Activated T-helper 1 cell treated with anti-CD3 and anti-CD28 coated beads, Interleukin-12 subunit alpha, Interleukin-12 subunit beta, Interleukin-2, Interleukin-4 antibody, amounts not matched to agents 30 ng/mL and 10 ng/mL and 1 ng/mL, durations not matched to agents 14 hours and 24 hours and 36 hours (primary cell): ENCODE data around the gene SHANK3. TPM values are rescaled to one million over a fixed set of nuclear protein-coding genes. Genes with fewer than 3 reads are reported as not detected.

ENCODE experiments used
- DNase-seq: peaks from one replicate; pipeline ENCODE4 v3.0.0; 2021; ENCODE audit warnings: low spot score
- H3K27ac Mint-ChIP-seq: one replicate; pipeline ENCODE4 v1.8.0; 2021; ENCODE audit warnings: mild to moderate bottlenecking, mixed read lengths
- H3K27me3 Mint-ChIP-seq: one replicate; pipeline ENCODE4 v1.8.0; 2022; ENCODE audit warnings: mild to moderate bottlenecking, moderate library complexity, mixed read lengths; ENCODE audit not compliant: insufficient read depth
- H3K36me3 Mint-ChIP-seq: one replicate; pipeline ENCODE4 v1.8.0; 2021; ENCODE audit warnings: low read depth, mixed read lengths
- H3K4me1 Mint-ChIP-seq: one replicate; pipeline ENCODE4 v1.8.0; 2021; ENCODE audit warnings: low read depth, mixed read lengths
- H3K4me3 Mint-ChIP-seq: one replicate; pipeline ENCODE4 v1.8.0; 2021; ENCODE audit warnings: mild to moderate bottlenecking, moderate library complexity, mixed read lengths
- H3K9me3 Mint-ChIP-seq: one replicate; pipeline ENCODE4 v1.8.0; 2021; ENCODE audit warnings: mixed read lengths
- intact Hi-C: fragments of 100-400 bp; cut with micrococcal nuclease; formaldehyde crosslinking; loops from one replicate; pipeline ENCODE4 v1.15.1; 2024
- total RNA-seq: library from RNA; stranded (reverse); gene quantifications from 2 replicates; pipeline ENCODE4 v1.2.3, GENCODE V29; 2022

The SHANK3 gene
- total RNA-seq, 1 donor from 2014 or later: 0.10 TPM

DNA sequence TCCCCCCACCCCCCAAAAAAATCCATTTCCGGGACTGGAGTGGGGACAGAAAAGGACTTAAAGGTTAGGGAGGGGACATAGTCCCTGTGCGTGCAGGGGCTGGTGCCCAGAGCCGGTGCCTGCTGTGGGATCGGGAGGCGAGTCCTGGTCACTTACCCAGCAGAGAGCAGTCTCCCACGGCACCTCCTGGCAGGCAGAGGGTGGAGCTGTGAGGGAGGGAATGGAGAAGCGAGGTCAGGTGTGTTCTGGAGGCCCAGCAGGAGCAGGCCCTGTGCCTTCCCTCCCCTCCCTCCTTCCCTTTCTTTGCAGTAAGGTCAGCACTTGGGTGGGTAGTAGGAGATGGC, 28.4 kb downstream of the SHANK3 start:
- Mint-ChIP-seq H3K27me3 (no peaks in the 10 kb centered on the region), H3K27ac (no peak overlapping the region), H3K4me1 (peaks cover 11% of the 10 kb centered on the region), H3K4me3 (no peak overlapping the region), H3K9me3 (no peaks in the 10 kb centered on the region), H3K36me3 (no peaks in the 10 kb centered on the region)
- intact Hi-C loops: no loop called here
- DNase-seq: no peak

DNA sequence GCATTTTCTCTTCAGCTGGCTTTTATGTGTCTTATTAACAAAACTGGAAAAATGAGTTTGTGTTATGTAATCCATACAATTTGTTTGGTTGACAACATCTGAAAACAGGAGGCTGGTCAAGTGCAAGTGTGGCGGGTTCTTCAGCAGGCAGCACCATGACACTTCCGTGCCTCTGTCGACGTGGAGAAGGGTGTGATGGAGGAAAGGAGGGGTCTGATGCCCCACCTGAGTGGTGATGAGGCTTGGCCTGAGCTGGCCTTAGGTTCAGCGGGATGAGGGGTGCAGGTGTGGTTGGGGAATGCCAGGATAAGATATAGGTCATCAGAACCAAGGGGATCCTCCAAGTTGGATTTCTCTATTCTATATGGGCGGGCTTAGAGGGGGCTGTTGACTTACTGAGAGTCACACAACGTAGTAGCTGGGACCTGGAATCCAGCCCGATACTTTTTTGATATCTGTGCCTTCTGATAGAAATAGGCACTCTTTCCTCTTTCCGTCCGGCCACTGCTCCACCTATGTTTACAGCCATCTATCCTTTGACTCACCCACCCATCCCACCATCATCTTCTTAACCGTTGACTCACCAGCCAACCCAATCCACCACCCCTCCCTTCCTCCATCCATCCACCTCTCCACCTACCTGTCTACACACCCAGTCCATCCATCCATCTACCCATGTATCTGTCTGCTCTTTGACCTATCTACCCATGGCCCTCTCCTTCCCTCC, 29.0 kb downstream of the SHANK3 start:
- Mint-ChIP-seq H3K9me3 (no peaks in the 10 kb centered on the region), H3K36me3 (no peaks in the 10 kb centered on the region), H3K27ac (no peak overlapping the region), H3K27me3 (no peaks in the 10 kb centered on the region), H3K4me3 (no peak overlapping the region), H3K4me1 (peaks cover 11% of the 10 kb centered on the region)
- intact Hi-C loops: no loop called here
- no peak for DNase-seq

DNA sequence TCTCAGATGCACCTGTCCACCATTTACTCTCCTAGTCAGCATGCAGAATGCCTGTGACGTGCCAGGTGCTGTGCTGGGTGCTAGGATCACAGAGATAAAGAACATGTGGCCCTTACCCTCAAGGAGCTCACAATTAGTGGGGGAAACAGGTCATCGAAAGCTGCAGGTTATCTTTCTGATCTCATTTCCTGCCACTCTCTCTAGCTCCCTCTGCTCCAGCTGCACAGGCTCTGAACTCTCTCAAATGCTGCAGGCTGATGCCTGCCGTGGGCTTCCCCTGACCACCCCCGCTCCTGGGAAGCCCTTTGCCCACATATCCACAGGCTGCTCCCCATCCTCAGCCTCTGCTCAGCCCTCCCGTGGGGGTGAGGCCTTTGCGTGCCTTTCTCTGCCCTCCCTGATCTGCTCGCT, 29.6 kb downstream of the SHANK3 start:
- peaks cover 11% of the 10 kb centered on the region for H3K4me1 Mint-ChIP-seq
- DNase-seq: no peak
- no peaks in the 10 kb centered on the region for H3K9me3 Mint-ChIP-seq
- no peaks in the 10 kb centered on the region for H3K27me3 Mint-ChIP-seq
- H3K27ac Mint-ChIP-seq: no peak overlapping the region
- H3K4me3 Mint-ChIP-seq: no peak overlapping the region
- no peaks in the 10 kb centered on the region for H3K36me3 Mint-ChIP-seq
- intact Hi-C loops: no loop called here

DNA sequence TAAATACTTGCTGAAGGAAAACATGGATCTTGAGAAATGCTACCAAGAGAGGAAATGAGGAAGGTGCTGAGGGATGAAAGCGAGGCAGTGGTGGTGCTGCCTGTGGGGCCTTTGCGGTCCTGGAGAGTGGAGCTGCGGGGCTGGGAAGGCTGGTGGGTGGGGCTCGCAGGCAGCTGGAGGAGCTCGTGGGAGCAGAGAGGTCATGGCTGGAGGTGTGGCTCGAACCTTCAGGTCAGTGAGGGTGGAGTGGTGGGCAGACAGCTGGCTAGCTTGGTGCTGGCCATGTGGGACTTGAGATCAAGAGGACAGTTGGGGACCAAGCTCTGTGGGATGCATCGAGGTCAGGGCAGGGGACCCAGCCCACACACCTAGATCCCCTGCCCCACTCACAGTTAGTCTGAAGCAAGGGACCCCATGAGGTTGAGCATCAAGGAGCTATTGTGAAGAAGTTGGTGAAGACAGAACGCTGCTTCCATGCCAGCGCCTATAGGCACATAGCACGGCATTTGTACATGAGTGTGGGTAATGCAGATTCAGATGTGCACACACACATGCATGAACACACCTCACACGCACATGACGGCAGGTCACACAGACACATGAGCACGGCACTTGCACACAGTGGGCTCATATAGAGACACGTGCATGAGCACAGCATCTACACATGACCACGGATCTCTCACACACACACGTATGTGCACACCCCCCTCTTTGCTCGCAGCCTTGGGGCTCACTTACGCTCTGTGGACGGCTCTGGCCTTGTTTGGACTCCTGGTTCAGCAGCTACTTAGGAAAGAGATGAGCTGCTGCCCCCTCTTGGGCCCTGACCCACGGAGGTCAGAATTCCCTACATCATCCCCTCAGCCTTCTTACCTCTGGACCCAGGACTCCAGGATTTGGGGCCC, 30.4 kb downstream of the SHANK3 start:
- H3K4me3 Mint-ChIP-seq: no peak overlapping the region
- no peaks in the 10 kb centered on the region for H3K9me3 Mint-ChIP-seq
- H3K27me3 Mint-ChIP-seq: no peaks in the 10 kb centered on the region
- peaks cover 11% of the 10 kb centered on the region for H3K4me1 Mint-ChIP-seq
- no peak overlapping the region for H3K27ac Mint-ChIP-seq
- no peak for DNase-seq
- intact Hi-C loops: no loop called here
- H3K36me3 Mint-ChIP-seq: no peaks in the 10 kb centered on the region

DNA sequence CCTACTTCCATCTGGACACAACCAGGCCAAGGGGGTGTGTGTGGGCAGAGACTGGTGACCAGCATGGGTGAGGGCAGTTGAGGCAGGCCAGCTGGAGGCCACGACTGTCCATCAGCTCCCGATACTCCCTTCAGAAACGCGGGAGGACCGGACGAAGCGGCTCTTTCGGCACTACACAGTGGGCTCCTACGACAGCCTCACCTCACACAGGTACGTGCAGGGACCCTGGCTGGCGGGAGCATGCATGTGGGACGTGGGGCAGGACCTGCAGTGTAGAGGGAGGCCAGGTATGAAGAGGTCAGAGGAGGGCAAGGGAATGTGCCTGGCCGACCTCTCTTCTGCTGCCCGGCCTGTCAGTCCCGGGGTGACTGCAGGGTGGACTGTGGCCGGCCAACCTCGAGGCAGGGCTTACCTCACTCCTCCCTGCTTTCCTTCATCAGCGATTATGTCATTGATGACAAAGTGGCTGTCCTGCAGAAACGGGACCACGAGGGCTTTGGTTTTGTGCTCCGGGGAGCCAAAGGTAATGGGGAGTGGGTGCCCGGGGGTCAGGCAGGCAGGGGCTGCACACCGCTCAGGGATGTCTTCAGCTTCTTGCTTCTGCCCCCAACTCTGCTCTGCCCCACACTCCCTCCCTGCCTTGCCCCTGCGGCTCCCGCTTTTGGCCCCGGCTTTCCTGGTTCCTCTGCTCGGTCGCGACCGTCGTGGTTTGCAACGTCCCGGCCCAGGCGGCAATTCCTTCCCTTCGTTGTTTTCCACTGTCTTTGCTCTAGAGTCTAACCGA, 31.3 kb downstream of the SHANK3 start:
- Mint-ChIP-seq H3K4me1 (peaks cover 11% of the 10 kb centered on the region), H3K27me3 (no peaks in the 10 kb centered on the region), H3K4me3 (no peak overlapping the region), H3K27ac (no peak overlapping the region), H3K36me3 (no peaks in the 10 kb centered on the region), H3K9me3 (no peaks in the 10 kb centered on the region)
- no peak for DNase-seq
- intact Hi-C loops: no loop called here

DNA sequence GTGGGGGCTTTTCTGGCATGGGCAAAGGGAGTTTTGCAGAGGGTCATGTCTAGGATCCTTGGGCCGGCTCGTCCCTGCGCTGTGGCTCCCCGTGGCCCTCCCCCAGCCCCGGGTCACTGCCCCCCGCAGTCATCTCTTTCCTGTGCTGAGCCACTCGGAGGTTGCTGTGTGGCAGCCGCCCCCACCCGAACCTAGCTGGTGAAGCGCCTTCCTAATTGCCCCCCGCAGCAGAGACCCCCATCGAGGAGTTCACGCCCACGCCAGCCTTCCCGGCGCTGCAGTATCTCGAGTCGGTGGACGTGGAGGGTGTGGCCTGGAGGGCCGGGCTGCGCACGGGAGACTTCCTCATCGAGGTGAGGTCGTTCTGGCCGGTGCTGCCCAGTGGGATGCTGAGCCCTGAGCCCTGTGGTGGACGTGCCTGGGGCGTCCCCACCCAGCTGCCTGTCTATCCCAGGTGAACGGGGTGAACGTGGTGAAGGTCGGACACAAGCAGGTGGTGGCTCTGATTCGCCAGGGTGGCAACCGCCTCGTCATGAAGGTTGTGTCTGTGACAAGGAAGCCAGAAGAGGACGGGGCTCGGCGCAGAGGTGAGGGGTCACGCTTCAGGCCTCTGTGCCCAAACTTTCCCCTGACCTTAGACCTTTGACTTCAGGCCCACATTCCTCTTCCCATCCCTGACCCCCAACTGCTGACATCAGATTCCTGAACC, 32.0 kb downstream of the SHANK3 start:
- intact Hi-C loops: no loop called here
- H3K27ac Mint-ChIP-seq: no peak overlapping the region
- H3K4me1 Mint-ChIP-seq: peaks cover 11% of the 10 kb centered on the region
- no peaks in the 10 kb centered on the region for H3K36me3 Mint-ChIP-seq
- no peaks in the 10 kb centered on the region for H3K9me3 Mint-ChIP-seq
- no peaks in the 10 kb centered on the region for H3K27me3 Mint-ChIP-seq
- no peak for DNase-seq
- no peak overlapping the region for H3K4me3 Mint-ChIP-seq

DNA sequence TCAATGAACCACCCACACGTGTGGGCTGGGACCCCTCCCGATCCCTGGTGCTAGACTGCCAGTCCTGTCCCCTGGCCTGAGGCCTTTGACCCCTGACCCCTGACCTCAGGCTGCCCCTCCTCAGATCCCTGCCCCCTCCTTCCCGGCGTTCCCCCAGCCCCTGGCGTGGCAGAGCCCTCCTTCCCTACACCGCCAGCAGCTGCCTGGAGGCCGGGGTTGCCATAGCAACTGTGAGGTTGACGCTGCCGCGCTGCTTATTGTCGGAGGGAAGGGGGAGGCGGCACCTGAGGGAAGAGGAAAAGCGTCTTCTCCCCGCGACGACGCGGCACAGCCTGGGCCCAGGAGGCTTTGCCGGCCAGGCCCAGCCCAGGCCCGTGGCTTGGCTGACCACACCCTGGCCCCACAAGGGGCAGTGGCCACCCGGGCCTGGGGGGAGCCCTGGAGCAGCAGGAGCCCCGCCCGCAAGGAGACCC, 32.6 kb downstream of the SHANK3 start:
- Mint-ChIP-seq H3K4me3 (no peak overlapping the region), H3K27ac (no peak overlapping the region), H3K36me3 (no peaks in the 10 kb centered on the region), H3K27me3 (no peaks in the 10 kb centered on the region), H3K9me3 (no peaks in the 10 kb centered on the region), H3K4me1 (peaks cover 11% of the 10 kb centered on the region)
- DNase-seq: no peak
- intact Hi-C loops: no loop called here

DNA sequence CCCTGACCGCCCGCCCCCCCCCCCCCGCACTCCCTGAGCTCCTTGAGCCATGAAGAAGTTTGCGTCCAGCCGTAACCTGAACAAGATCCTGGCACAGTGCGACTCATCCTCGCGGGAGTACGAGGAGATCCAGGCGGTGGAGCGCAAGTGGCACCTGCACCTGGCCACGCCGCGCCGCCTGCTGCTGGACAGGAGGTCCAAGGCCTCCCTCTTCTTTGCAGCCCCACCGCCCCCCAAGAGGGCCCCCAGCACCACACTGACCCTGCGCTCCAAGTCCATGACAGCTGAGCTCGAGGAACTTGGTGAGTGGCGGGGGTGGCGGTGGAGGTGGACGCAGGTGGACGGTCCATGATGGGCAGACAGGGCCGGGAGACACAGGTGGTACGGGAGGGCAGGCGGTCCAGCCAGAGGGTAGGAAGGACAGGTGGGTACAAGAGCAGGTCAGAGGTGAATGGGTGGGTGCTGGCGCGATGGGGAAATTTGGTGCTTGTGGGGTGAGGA, 33.3 kb downstream of the SHANK3 start:
- peaks cover 11% of the 10 kb centered on the region for H3K4me1 Mint-ChIP-seq
- intact Hi-C loops: no loop called here
- DNase-seq: no peak
- H3K9me3 Mint-ChIP-seq: no peaks in the 10 kb centered on the region
- no peak overlapping the region for H3K4me3 Mint-ChIP-seq
- no peak overlapping the region for H3K27ac Mint-ChIP-seq
- no peaks in the 10 kb centered on the region for H3K27me3 Mint-ChIP-seq
- no peaks in the 10 kb centered on the region for H3K36me3 Mint-ChIP-seq

DNA sequence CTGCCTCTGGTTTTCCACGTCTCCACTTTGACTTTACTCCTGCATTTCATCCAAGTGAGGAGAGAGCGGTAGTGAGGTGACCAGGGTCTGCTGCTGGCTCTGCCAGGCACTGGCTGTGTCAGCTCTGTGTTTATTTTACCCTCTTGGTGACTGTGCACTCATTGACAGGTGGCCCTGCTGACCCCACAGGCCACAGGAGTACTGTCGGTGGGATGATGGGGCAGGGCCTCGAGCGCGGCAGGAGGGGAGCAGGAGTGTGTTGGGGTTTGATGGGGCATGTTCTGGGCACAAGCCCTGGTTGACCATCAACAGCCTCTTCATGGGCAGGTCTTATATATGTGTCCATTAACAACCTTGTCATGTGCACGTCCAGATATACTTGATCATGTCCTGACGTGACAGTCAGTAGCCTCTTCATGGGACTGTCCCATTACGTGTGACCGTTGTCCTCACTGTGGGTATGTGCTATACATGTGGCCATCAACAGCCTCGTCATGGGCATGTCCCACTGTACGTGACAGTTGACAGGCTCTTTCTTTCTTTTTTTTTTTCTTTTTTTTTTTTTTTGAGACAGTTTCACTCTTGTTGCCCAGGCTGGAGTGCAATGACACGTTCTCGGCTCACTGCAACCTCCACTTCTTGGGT, 34.0 kb downstream of the SHANK3 start:
- H3K4me3 Mint-ChIP-seq: no peak overlapping the region

DNA sequence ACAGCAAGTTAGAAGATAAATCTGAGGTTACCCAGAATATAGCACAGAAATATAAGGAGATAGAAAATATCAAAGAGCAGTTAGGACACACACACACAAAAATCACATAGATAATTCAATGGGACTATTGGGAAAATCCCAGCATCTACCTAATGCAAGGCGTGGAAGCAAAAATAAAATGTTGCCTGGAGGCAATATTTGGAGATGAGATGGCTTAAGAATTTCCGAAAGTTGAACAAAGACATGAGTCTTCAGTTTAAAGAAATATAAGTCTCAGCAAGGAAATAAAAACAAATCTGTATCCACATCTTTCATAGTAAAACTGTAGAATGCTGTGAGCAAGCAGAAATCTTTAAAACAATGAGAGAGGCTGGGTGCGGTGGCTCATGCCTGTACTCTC, 35.9 kb downstream of the SHANK3 start:
- intact Hi-C loops: no loop called here
- no peak for DNase-seq
- no peak overlapping the region for H3K4me3 Mint-ChIP-seq

More for the DNA sequence above, 34.0 kb downstream of the SHANK3 start:
- H3K27me3 Mint-ChIP-seq: no peaks in the 10 kb centered on the region
- no peak for DNase-seq
- H3K9me3 Mint-ChIP-seq: no peaks in the 10 kb centered on the region
- H3K36me3 Mint-ChIP-seq: no peaks in the 10 kb centered on the region
- H3K4me1 Mint-ChIP-seq: peaks cover 11% of the 10 kb centered on the region
- no peak overlapping the region for H3K27ac Mint-ChIP-seq
- intact Hi-C loops: no loop called here

DNA sequence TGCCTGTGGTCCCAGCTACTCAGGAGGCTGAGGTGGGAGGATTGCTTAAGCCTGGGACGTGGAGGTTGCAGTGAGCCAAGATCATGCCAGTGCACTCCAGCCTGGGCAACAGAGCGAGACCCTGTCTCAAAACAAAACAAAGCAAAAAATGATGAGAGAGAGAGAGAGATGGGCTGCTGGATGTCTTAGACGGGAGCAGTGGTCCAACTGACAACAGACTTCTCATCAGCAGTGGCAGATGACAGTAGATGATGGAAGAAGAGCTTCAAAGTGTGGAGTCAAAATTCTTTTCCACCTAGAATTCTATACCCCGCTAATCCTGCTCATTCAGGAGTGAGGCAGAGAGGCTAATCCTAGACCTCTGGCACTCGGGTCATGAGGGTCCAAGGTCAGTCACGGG, 36.4 kb downstream of the SHANK3 start:
- DNase-seq: no peak
- H3K9me3 Mint-ChIP-seq: no peaks in the 10 kb centered on the region
- no peaks in the 10 kb centered on the region for H3K36me3 Mint-ChIP-seq
- H3K27me3 Mint-ChIP-seq: no peaks in the 10 kb centered on the region
- H3K4me1 Mint-ChIP-seq: no peaks in the 10 kb centered on the region
- intact Hi-C loops: no loop called here
- H3K27ac Mint-ChIP-seq: no peak overlapping the region
- no peak overlapping the region for H3K4me3 Mint-ChIP-seq

More for the DNA sequence above, 35.9 kb downstream of the SHANK3 start:
- Mint-ChIP-seq H3K27me3 (no peaks in the 10 kb centered on the region), H3K4me1 (no peaks in the 10 kb centered on the region), H3K27ac (no peak overlapping the region), H3K9me3 (no peaks in the 10 kb centered on the region), H3K36me3 (no peaks in the 10 kb centered on the region)

DNA sequence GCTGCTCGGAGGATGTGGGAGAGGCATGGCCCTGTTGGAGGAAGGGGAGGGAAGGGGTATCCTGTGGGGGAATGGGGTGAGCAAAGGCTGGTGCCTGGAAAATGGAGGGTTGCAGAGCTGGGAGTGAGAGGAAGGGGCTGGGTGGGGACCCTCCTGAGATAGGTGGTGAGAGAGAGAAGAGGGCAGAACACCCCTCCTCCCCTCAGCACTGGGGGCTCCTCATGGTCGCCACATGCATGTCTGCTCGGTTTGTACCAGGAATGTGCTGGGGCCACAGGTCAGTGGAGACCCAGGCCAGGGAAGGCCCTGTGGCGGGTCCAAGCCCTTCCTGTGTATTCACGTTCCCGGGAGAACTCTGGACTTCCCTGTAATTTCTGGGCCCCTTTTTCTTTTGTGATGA, 37.6 kb downstream of the SHANK3 start:
- Mint-ChIP-seq H3K27ac (no peak overlapping the region), H3K36me3 (no peaks in the 10 kb centered on the region), H3K27me3 (no peaks in the 10 kb centered on the region), H3K9me3 (no peaks in the 10 kb centered on the region), H3K4me3 (no peak overlapping the region), H3K4me1 (no peaks in the 10 kb centered on the region)
- no peak for DNase-seq
- intact Hi-C loops: no loop called here
